ENCODE measurements around the gene GALC.

The GALC gene

DNA sequence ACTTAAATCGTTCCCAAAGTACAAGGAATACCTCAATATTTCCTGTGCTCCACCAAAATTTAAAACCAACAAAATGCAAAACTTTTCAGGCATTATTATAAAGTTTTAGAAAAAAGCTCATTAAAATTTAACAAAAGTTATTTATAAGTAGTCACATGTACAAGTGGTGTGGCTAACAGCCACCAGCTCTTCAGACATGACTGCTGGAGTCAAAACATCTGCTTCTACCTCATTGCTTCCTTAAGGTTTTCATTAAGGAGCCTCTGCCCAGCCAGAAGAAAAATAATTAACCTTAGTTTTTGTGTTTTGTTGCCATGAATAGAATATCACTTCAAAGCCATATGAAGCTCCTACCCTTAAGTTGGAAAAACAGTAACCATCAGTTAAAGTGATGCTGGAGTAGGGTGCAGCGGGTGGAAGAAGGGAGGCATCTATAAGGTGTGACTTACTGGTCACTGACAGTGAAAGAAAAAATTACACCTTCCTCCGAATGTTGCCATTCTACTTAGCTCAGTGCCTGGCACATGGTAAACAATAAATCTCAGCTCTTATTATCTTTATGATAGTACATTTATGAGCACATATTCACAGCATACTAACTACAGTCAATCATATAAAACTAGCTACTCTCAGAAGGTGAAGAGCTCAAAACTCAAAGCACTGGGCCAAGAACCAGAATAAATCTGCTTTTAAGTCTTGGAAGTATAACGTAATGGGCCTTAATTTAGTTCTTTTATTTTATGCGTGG, 57.7 kb downstream of the GALC start:
- Histone ChIP-seq H3K36me3 (ENCODE audit: control insufficient read depth in 1 of 2, insufficient read depth in 2 of 2, low read length in 2 of 2) (no peaks in the 10 kb centered on the region), H3K9me3 (ENCODE audit: insufficient read depth, low read depth, low read length) (no peaks in the 10 kb centered on the region), H3K23ac (ENCODE audit: low read length) (no peak overlapping the region), H3K18ac (ENCODE audit: low read length) (no peak overlapping the region), H3K27ac (ENCODE audit: low read depth, low read length) (no peak overlapping the region), H3K4ac (ENCODE audit: low read depth, low read length) (no peak overlapping the region), H4K8ac (ENCODE audit: low read depth, low read length) (no peak overlapping the region), H3K79me2 (ENCODE audit: control insufficient read depth, insufficient read depth, low read length, poor library complexity) (no peaks in the 10 kb centered on the region), H2BK5ac (ENCODE audit: low read depth, low read length, poor library complexity) (no peak overlapping the region), H2AFZ (ENCODE audit: insufficient read depth, low read length, poor library complexity) (no peak overlapping the region), H3K14ac (ENCODE audit: low read length) (no peak overlapping the region), H3K27me3 (ENCODE audit: insufficient read depth, low read length) (no peaks in the 10 kb centered on the region), H3K9ac (ENCODE audit: low read length) (no peak overlapping the region), H3K4me1 (ENCODE audit: control insufficient read depth in 1 of 2, insufficient read depth in 2 of 2, low read length in 2 of 2) (no peaks in the 10 kb centered on the region), H4K12ac (ENCODE audit: low read depth, low read length) (no peak overlapping the region), H2AK5ac (ENCODE audit: low read length) (no peak overlapping the region), H3K4me2 (ENCODE audit: low read length) (no peak overlapping the region), H2BK12ac (ENCODE audit: low read length) (no peak overlapping the region), H3K4me3 (ENCODE audit: low read depth, low read length) (no peak overlapping the region), H4K91ac (ENCODE audit: low read depth, low read length) (no peak overlapping the region), H3K79me1 (ENCODE audit: low read length) (no peaks in the 10 kb centered on the region), H2BK120ac (ENCODE audit: insufficient read depth, low read length, poor library complexity) (no peak overlapping the region)
- no CpG with 5 or more reads among the region's 5 CpGs for WGBS (ENCODE audit: extremely low coverage, insufficient coverage, insufficient read length)
- no peak for DNase-seq

DNA sequence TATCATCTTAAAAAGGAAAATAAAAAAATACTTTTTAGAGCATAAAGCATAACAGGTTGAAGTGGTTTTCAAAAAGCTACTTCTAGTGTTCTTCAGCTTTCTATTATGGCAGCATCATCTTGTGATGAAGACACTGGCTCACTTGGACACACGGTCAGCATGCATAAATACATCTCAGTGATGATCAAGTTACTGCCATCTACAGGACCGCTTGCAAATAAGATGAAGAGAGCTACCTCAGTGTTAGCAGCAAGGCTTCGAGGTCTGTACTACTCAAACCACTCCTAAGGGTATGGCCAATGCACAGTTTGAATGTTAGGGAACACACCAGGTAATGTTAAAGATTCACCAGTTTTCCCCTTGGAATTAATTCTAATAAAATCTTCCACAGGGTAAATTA, 58.8 kb downstream of the GALC start:
- no peak overlapping the region for H3K27ac ChIP-seq (ENCODE audit: low read depth, low read length)
- no peak overlapping the region for H3K9ac ChIP-seq (ENCODE audit: low read length)
- H2BK5ac ChIP-seq (ENCODE audit: low read depth, low read length, poor library complexity), result no peak overlapping the region
- H4K8ac ChIP-seq (ENCODE audit: low read depth, low read length), result no peak overlapping the region
- H2BK12ac ChIP-seq (ENCODE audit: low read length), result no peak overlapping the region
- H4K91ac ChIP-seq (ENCODE audit: low read depth, low read length), result no peak overlapping the region
- H2BK120ac ChIP-seq (ENCODE audit: insufficient read depth, low read length, poor library complexity), result no peak overlapping the region
- no peak overlapping the region for H3K4me3 ChIP-seq (ENCODE audit: low read depth, low read length)
- H3K79me1 ChIP-seq (ENCODE audit: low read length), result no peaks in the 10 kb centered on the region
- no peak for DNase-seq
- no CpG with 5 or more reads among the region's 3 CpGs for WGBS (ENCODE audit: extremely low coverage, insufficient coverage, insufficient read length)
- H3K18ac ChIP-seq (ENCODE audit: low read length), result no peak overlapping the region
- no peaks in the 10 kb centered on the region for H3K36me3 ChIP-seq (ENCODE audit: control insufficient read depth in 1 of 2, insufficient read depth in 2 of 2, low read length in 2 of 2)
- H4K12ac ChIP-seq (ENCODE audit: low read depth, low read length), result no peak overlapping the region
- no peaks in the 10 kb centered on the region for H3K4me1 ChIP-seq (ENCODE audit: control insufficient read depth in 1 of 2, insufficient read depth in 2 of 2, low read length in 2 of 2)
- no peaks in the 10 kb centered on the region for H3K27me3 ChIP-seq (ENCODE audit: insufficient read depth, low read length)
- H3K23ac ChIP-seq (ENCODE audit: low read length), result no peak overlapping the region
- H2AK5ac ChIP-seq (ENCODE audit: low read length), result no peak overlapping the region
- no peak overlapping the region for H3K14ac ChIP-seq (ENCODE audit: low read length)
- H2AFZ ChIP-seq (ENCODE audit: insufficient read depth, low read length, poor library complexity), result no peak overlapping the region
- H3K4me2 ChIP-seq (ENCODE audit: low read length), result no peak overlapping the region
- H3K9me3 ChIP-seq (ENCODE audit: insufficient read depth, low read depth, low read length), result no peaks in the 10 kb centered on the region
- H3K79me2 ChIP-seq (ENCODE audit: control insufficient read depth, insufficient read depth, low read length, poor library complexity), result no peaks in the 10 kb centered on the region
- no peak overlapping the region for H3K4ac ChIP-seq (ENCODE audit: low read depth, low read length)

DNA sequence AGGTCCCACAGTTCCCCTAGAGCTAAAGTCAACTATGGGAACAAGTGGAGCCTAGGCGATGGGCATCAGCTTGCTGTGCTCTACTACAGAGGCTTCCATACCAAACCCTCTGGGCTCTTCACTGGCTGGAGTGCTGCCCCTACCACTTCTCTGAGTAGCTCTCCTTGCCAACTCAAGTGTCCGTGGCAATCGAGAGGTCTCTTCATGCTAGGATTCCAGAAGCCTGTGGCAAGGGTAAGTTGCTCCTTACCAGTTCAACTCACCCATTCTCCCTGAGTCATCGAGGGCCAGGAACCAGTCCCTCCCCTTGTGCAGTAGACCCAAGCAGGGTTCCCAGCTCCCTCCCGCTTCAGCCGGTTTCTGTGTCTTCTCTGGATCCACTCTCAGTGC, 76.1 kb downstream of the GALC start:
- H3K4me1 ChIP-seq (ENCODE audit: control insufficient read depth in 1 of 2, insufficient read depth in 2 of 2, low read length in 2 of 2), result no peaks in the 10 kb centered on the region
- H3K9me3 ChIP-seq (ENCODE audit: insufficient read depth, low read depth, low read length), result peaks cover 7% of the 10 kb centered on the region
- H2BK12ac ChIP-seq (ENCODE audit: low read length), result no peak overlapping the region
- DNase-seq, result no peak
- H4K91ac ChIP-seq (ENCODE audit: low read depth, low read length), result no peak overlapping the region
- H3K18ac ChIP-seq (ENCODE audit: low read length), result no peak overlapping the region
- H3K79me2 ChIP-seq (ENCODE audit: control insufficient read depth, insufficient read depth, low read length, poor library complexity), result no peaks in the 10 kb centered on the region
- H3K4me3 ChIP-seq (ENCODE audit: low read depth, low read length), result no peak overlapping the region
- no peak overlapping the region for H3K14ac ChIP-seq (ENCODE audit: low read length)
- H3K4ac ChIP-seq (ENCODE audit: low read depth, low read length), result no peak overlapping the region
- no peaks in the 10 kb centered on the region for H3K27me3 ChIP-seq (ENCODE audit: insufficient read depth, low read length)
- H3K79me1 ChIP-seq (ENCODE audit: low read length), result no peaks in the 10 kb centered on the region
- no peak overlapping the region for H4K8ac ChIP-seq (ENCODE audit: low read depth, low read length)
- H3K36me3 ChIP-seq (ENCODE audit: control insufficient read depth in 1 of 2, insufficient read depth in 2 of 2, low read length in 2 of 2), result no peaks in the 10 kb centered on the region
- WGBS (ENCODE audit: extremely low coverage, insufficient coverage, insufficient read length), result no CpG with 5 or more reads among the region's 6 CpGs
- no peak overlapping the region for H2BK5ac ChIP-seq (ENCODE audit: low read depth, low read length, poor library complexity)
- H2AK5ac ChIP-seq (ENCODE audit: low read length), result no peak overlapping the region
- no peak overlapping the region for H3K4me2 ChIP-seq (ENCODE audit: low read length)
- no peak overlapping the region for H4K12ac ChIP-seq (ENCODE audit: low read depth, low read length)
- H2BK120ac ChIP-seq (ENCODE audit: insufficient read depth, low read length, poor library complexity), result no peak overlapping the region
- H2AFZ ChIP-seq (ENCODE audit: insufficient read depth, low read length, poor library complexity), result no peak overlapping the region
- H3K9ac ChIP-seq (ENCODE audit: low read length), result no peak overlapping the region
- no peak overlapping the region for H3K27ac ChIP-seq (ENCODE audit: low read depth, low read length)
- H3K23ac ChIP-seq (ENCODE audit: low read length), result no peak overlapping the region

DNA sequence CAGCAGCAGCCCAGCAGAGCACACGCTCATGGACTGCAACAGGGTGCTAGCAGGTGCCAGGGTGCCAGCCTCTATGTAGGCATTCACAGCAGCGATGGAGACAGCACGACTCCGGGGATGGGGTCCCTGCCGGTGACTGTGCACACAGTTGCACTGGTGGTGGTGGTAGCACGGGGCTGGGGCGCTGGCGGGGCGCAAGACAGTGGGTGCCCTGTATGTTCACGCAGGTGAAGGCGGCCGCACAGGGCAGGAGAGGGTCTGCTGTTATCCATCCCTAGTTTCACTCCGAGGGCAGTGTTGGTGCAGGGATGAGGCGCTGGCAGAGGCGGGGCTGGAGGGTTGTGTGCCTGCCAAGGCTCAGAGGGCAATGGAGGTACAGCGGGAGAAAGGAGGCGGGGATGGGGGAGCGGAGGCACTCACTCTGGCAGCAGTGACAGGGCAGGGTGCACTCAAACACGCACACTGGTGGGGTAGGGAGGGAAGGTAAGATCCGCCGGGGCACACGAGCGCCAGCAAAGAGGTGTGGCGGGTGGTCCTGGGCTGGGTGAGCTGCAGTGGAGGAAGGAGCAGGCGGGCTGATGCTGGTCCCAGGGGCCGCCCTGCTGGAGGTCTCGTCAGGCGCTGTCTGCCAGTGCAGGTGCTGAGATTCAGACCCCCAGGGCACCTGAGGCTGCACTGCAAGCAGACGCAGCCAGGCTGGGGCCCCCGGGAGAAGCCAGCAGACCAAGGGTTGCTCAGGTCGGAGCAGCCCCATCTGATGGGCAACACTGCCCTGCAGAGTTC, 76.7 kb downstream of the GALC start:
- no peak overlapping the region for H2BK12ac ChIP-seq (ENCODE audit: low read length)

More for the DNA sequence above, 76.7 kb downstream of the GALC start:
- H3K27me3 ChIP-seq (ENCODE audit: insufficient read depth, low read length), result no peaks in the 10 kb centered on the region
- H3K4me3 ChIP-seq (ENCODE audit: low read depth, low read length), result peak overlapping the region; percentile 30
- H2AFZ ChIP-seq (ENCODE audit: insufficient read depth, low read length, poor library complexity), result no peak overlapping the region
- H3K4me1 ChIP-seq (ENCODE audit: control insufficient read depth in 1 of 2, insufficient read depth in 2 of 2, low read length in 2 of 2), result no peaks in the 10 kb centered on the region
- H4K8ac ChIP-seq (ENCODE audit: low read depth, low read length), result no peak overlapping the region
- no peaks in the 10 kb centered on the region for H3K79me1 ChIP-seq (ENCODE audit: low read length)
- H3K18ac ChIP-seq (ENCODE audit: low read length), result no peak overlapping the region
- H3K27ac ChIP-seq (ENCODE audit: low read depth, low read length), result no peak overlapping the region
- no peak overlapping the region for H3K4me2 ChIP-seq (ENCODE audit: low read length)
- H2BK120ac ChIP-seq (ENCODE audit: insufficient read depth, low read length, poor library complexity), result no peak overlapping the region
- H3K9ac ChIP-seq (ENCODE audit: low read length), result no peak overlapping the region
- H3K14ac ChIP-seq (ENCODE audit: low read length), result no peak overlapping the region
- H3K79me2 ChIP-seq (ENCODE audit: control insufficient read depth, insufficient read depth, low read length, poor library complexity), result no peaks in the 10 kb centered on the region
- H2BK5ac ChIP-seq (ENCODE audit: low read depth, low read length, poor library complexity), result no peak overlapping the region
- no peak overlapping the region for H4K12ac ChIP-seq (ENCODE audit: low read depth, low read length)
- H3K36me3 ChIP-seq (ENCODE audit: control insufficient read depth in 1 of 2, insufficient read depth in 2 of 2, low read length in 2 of 2), result no peaks in the 10 kb centered on the region
- H2AK5ac ChIP-seq (ENCODE audit: low read length), result no peak overlapping the region
- no peak overlapping the region for H3K4ac ChIP-seq (ENCODE audit: low read depth, low read length)
- H3K23ac ChIP-seq (ENCODE audit: low read length), result no peak overlapping the region
- H3K9me3 ChIP-seq (ENCODE audit: insufficient read depth, low read depth, low read length), result peaks cover 7% of the 10 kb centered on the region
- no peak overlapping the region for H4K91ac ChIP-seq (ENCODE audit: low read depth, low read length)
- no CpG with 5 or more reads among the region's 31 CpGs for WGBS (ENCODE audit: extremely low coverage, insufficient coverage, insufficient read length)
- no peak for DNase-seq

Data from trophoblast cell (in vitro differentiated cells and primary cell).